ENCODE data around the gene TMEM86A. TPM values are rescaled to one million over a fixed set of nuclear protein-coding genes. Genes with fewer than 3 reads are reported as not detected.
A peak's percentile ranks its signal among the peaks of the same experiment; 100 is the strongest.
"Not testable (repeated sequence)": the region's sequence is repeated elsewhere in the genome, so short reads cannot be mapped to it uniquely, and the experiment has no call there.

The TMEM86A gene, protein sequence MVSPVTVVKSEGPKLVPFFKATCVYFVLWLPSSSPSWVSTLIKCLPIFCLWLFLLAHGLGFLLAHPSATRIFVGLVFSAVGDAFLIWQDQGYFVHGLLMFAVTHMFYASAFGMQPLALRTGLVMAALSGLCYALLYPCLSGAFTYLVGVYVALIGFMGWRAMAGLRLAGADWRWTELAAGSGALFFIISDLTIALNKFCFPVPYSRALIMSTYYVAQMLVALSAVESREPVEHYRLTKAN
- total RNA-seq = under 1 TPM; 0.25 to 0.42 TPM

DNA sequence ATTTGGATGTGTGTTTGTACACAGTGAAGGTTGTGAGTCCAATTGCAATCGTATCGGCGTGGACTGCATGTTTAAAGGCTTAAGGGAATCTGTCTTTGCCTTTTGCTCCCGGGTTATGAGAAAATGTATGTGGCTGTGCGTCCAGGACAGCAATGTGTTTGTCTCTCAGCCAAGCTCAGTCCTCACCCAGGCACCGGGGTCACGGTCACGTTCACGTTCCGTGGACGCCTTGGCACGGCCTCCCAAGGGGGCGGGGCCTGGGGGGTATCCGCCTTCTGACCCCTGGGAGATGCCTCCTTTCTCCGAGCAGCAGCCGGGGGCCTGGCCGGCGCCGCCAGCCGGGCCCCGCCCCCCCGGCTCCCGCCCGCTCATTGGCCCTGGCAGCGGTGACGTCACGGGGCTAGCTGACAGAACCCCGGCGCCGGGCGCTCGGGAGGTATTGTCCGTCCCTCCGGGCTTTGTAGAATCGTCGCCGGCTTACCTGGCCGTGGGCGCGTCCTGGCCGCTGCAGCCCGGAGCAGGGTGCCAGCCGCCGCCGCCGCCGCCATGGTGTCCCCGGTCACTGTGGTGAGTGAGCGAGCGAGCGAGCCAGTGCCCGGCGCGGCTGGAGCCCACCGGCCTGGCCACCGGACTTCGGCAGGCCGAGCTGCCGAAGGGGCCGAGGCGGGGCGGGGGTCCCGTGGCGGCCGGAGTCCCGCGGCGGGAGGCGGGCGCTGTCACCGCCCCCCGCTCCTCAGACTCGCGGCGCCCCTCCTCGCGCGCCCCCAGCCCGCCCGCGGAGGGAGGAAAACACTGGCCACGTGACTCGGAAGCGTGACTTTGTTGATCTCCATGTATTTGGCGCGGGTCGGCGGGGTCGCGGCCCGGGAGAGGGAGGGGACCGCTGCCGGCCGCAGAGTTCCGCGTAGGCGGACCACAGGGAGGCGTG, at the start of gene TMEM86A:
Gene TMEM86A, plus strand, starts transcription at position 439 of the 928 bp plus-strand sequence. Its CDS starts 108 bp downstream, at position 547.
- H3K9me3 Mint-ChIP-seq = no peaks in the 10 kb centered on the region
- ChIA-PET POLR2A (no interaction called here), CTCF (interaction anchor here (0.6 to 1.6 kb wide), 6 partner anchors 13 to 33 kb away, joined by 3 to 8 read pairs (median 4); no protein-coding TSS in a partner anchor)
- peaks cover 17% of the 10 kb centered on the region for H3K4me1 Mint-ChIP-seq
- H3K36me3 Mint-ChIP-seq (ENCODE audit: low read depth) = no peaks in the 10 kb centered on the region
- peak; percentile 91 for DNase-seq
- H3K27ac Mint-ChIP-seq = peak within 1 kb of the TSS; percentile 52
- peaks cover 18% of the 10 kb centered on the region for H3K27me3 Mint-ChIP-seq
- H3K4me3 Mint-ChIP-seq = peak within 1 kb of the TSS; percentile 72

DNA sequence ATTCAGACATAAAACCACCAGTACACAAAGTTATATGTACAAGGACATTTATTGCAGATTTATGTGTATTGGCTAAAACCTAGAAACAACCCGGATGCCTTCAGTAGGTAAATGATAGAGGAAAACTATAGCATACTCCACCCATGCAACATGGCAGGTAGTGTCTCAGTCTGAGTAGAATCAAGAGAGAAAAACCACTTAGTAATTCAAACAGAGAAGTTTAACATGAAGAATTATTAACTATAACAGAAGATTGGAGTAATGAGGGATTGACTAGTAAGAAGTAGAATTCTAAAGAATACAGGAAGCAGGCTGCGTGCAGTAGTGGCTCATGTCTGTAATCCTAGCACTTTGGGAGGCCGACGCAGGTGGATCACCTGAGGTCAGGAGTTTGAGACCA, 48.2 kb upstream of the TMEM86A start:
- Mint-ChIP-seq H3K9me3 (no peaks in the 10 kb centered on the region), H3K4me3 (no peak overlapping the region)

DNA sequence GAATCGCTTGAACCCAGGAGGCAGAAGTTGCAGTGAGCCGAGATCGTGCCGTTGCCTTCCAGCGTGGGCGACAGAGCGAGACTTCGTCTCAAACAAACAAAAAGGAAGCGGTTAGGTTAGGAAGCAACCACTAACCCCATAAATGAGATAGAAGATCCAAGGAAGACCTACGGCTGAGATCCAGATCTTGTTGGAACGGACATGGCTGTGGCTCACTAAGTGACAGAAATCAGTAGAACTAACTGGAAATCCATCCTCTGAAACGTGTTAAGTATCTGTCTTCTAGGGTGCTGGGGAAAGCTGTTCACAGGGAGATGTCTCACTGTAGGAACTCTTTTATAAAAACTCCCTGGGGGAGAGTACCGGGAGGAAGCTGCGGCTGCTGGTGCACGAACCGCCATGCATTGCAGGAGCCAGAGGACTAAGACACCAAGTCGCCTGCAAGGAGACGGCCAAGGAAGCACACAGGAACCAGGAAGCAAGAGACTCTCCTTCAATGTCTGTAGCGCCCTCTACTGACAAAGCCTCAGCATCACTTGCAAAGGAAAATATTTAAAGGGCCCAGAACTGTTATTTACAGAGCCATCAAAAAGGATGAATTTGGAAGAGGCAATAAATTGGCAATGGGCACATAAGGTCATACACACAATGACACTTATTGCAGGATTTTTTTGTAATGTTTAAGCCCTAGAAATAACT, 47.6 kb upstream of the TMEM86A start:
- ChIA-PET POLR2A (interaction anchor here (0.5 kb wide), 1 partner anchor 35 kb away, joined by 6 read pairs; no protein-coding TSS in a partner anchor), CTCF (interaction anchor here (0.5 to 3.2 kb wide), 8 partner anchors 10 to 140 kb away, joined by 3 to 9 read pairs (median 4); no protein-coding TSS in a partner anchor)
- Mint-ChIP-seq H3K4me1 (peaks cover 11% of the 10 kb centered on the region), H3K9me3 (no peaks in the 10 kb centered on the region), H3K36me3 (ENCODE audit: low read depth) (no peaks in the 10 kb centered on the region), H3K4me3 (no peak overlapping the region), H3K27ac (no peak overlapping the region), H3K27me3 (no peaks in the 10 kb centered on the region)
- peak; percentile 65 for DNase-seq

More for the DNA sequence above, 48.2 kb upstream of the TMEM86A start:
- CTCF ChIA-PET = interaction anchor here (0.6 to 3.2 kb wide), 5 partner anchors 9 to 110 kb away, joined by 3 to 9 read pairs (median 5); no protein-coding TSS in a partner anchor
- POLR2A ChIA-PET = no interaction called here
- no peaks in the 10 kb centered on the region for H3K27me3 Mint-ChIP-seq
- no peaks in the 10 kb centered on the region for H3K36me3 Mint-ChIP-seq (ENCODE audit: low read depth)
- H3K4me1 Mint-ChIP-seq = peaks cover 11% of the 10 kb centered on the region
- no peak overlapping the region for H3K27ac Mint-ChIP-seq
- DNase-seq = no peak

DNA sequence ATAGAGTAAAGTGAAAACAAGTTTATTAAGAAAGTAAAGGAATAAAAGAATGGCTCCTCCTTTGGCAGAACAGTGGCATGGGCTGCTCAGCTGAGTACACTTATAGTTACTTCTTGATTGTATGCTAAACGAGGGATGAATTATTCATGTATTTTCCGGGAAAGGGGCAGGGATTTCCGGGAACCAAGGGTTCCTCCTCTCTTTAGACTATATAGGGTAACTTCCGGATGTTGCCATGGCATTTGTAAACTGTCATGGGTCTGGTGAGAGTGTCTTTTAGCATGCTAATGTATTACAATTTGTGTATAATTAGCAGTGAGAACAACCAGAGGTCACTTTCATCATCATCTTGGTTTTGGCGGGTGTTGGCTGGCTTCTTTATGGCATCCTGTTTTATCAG, 40.9 kb upstream of the TMEM86A start:
- H3K27me3 Mint-ChIP-seq = peaks cover 22% of the 10 kb centered on the region
- H3K36me3 Mint-ChIP-seq (ENCODE audit: low read depth) = no peaks in the 10 kb centered on the region
- ChIA-PET POLR2A (no interaction called here), CTCF (no interaction called here)
- no peak overlapping the region for H3K4me3 Mint-ChIP-seq
- H3K9me3 Mint-ChIP-seq = peaks cover 4% of the 10 kb centered on the region
- DNase-seq = no peak
- no peak overlapping the region for H3K27ac Mint-ChIP-seq
- no peaks in the 10 kb centered on the region for H3K4me1 Mint-ChIP-seq

DNA sequence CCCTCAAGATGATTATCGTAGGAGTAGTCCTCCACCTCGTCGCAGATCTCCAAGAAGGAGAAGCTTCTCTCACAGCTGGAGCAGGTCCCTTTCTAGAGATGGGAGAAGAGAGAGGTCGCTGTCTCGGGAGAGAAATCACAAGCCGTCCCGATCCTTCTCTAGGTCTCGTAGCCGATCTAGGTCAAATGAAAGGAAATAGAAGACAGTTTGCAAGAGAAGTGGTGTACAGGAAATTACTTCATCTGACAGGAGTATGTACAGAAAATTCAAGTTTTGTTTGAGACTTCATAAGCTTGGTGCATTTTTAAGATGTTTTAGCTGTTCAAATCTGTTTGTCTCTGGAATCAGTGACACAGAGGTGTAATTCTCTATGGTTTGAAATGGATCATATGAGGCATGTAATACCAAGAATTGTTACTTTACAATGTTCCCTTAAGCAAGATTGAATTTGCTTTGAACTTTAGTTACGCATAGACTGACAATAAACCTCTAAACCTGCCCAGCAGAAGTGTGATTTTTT, 33.2 kb upstream of the TMEM86A start:
- peak overlapping the region; percentile 57 for H3K27ac Mint-ChIP-seq
- H3K9me3 Mint-ChIP-seq; H3K36me3 Mint-ChIP-seq (ENCODE audit: low read depth); CTCF ChIA-PET; H3K4me3 Mint-ChIP-seq; DNase-seq; POLR2A ChIA-PET: not testable (repeated sequence)
- H3K27me3 Mint-ChIP-seq = peaks cover 37% of the 10 kb centered on the region
- H3K4me1 Mint-ChIP-seq = peaks cover 27% of the 10 kb centered on the region

DNA sequence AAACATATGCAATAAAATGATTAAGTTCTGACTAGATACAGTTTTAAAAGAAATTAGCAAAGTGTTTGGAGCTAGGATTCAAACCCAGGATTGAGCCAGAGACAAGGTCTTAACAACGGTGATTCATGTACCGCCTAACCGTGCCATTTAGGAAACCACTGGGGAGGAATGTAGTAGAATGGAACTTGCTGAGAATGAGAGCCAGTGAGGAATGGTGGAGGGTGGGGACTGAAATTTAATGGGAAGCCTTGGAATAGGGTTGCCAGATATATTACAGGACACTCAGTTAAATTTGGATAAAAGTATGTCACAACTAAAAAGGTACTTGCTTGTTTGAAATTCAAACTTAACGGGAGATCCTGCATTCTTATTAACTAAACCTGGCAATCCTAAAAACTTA, 30.4 kb upstream of the TMEM86A start:
- peaks cover 40% of the 10 kb centered on the region for H3K4me1 Mint-ChIP-seq
- H3K4me3 Mint-ChIP-seq = no peak overlapping the region
- H3K27me3 Mint-ChIP-seq = peaks cover 18% of the 10 kb centered on the region
- ChIA-PET CTCF (no interaction called here), POLR2A (no interaction called here)
- H3K27ac Mint-ChIP-seq = no peak overlapping the region
- no peaks in the 10 kb centered on the region for H3K9me3 Mint-ChIP-seq
- H3K36me3 Mint-ChIP-seq (ENCODE audit: low read depth) = no peaks in the 10 kb centered on the region
- no peak for DNase-seq

DNA sequence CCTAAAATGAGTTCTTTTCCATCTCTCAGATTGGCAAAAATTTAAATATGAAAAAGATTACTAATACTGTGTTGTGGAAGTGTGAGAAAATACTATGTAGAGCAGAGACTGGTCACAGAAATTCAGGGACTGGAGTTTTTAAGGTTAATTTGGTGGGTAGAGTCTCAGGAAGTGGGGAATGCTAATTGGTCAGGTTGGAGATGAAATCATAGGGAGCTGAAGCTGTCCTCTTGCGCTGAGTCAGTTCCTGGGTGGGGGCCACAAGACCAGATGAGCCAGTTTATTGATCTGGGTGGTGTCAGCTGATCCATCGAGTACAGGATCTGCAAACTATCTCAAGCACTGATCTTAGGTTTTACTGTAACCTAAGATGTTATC, 29.4 kb upstream of the TMEM86A start:
- Mint-ChIP-seq H3K9me3 (no peaks in the 10 kb centered on the region), H3K4me3 (no peak overlapping the region), H3K4me1 (peaks cover 44% of the 10 kb centered on the region), H3K36me3 (ENCODE audit: low read depth) (no peaks in the 10 kb centered on the region), H3K27me3 (peaks cover 14% of the 10 kb centered on the region), H3K27ac (peak overlapping the region; percentile 81)
- POLR2A ChIA-PET = no interaction called here
- CTCF ChIA-PET = interaction anchor here (0.6 to 1.2 kb wide), 2 partner anchors 9 to 53 kb away, joined by 3 read pairs; no protein-coding TSS in a partner anchor
- peak; percentile 21 for DNase-seq

DNA sequence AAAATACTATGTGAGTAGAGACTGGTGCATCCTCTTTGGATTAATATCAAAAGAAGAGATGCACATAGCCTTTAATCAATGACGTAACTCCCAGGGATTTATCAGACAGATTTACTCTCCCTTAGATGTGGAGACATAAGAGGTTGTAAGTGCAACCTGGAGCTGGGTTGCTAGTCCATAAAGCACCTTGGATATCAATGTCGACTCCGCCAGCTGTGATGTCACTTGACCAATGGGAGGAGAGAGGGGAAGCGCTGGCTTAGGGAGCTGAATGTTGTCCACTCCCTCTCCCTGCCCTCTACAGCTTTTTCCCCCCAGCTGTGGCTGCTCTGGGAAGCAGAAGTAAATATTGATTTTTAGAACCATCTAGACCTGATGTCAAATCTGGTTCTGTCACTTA, 28.9 kb upstream of the TMEM86A start:
- Mint-ChIP-seq H3K27ac (no peak overlapping the region), H3K36me3 (ENCODE audit: low read depth) (no peaks in the 10 kb centered on the region), H3K4me1 (peaks cover 44% of the 10 kb centered on the region), H3K27me3 (peaks cover 14% of the 10 kb centered on the region), H3K9me3 (no peaks in the 10 kb centered on the region), H3K4me3 (no peak overlapping the region)
- ChIA-PET POLR2A (no interaction called here), CTCF (interaction anchor here (0.6 to 1.2 kb wide), 2 partner anchors 10 to 53 kb away, joined by 3 read pairs; no protein-coding TSS in a partner anchor)
- no peak for DNase-seq

DNA sequence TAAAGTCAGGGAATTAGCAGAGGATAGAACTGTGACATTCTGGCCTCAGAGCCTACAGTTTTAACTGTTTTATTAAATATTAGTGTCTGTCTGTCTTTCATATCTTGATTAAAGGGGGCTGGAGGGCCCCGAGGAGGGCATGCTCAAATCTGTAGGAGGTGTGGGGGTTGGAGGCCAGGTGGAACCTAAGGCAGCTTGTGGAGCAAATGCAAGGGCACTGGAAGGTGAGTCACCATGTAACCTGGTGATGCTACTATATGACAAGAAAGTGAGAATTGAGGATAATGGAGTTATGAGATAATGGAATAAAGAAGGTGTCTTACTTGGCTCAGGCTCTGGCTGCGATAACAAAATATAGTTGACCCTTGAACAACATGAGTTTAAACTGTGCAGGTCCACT, 27.3 kb upstream of the TMEM86A start:
- no peak for DNase-seq
- Mint-ChIP-seq H3K27me3 (peaks cover 8% of the 10 kb centered on the region), H3K36me3 (ENCODE audit: low read depth) (no peaks in the 10 kb centered on the region), H3K4me1 (peaks cover 40% of the 10 kb centered on the region), H3K9me3 (no peaks in the 10 kb centered on the region), H3K4me3 (no peak overlapping the region), H3K27ac (peak overlapping the region; percentile 61)
- ChIA-PET CTCF (interaction anchor here (0.6 kb wide), 1 partner anchor 51 kb away, joined by 3 read pairs; no protein-coding TSS in a partner anchor), POLR2A (no interaction called here)

DNA sequence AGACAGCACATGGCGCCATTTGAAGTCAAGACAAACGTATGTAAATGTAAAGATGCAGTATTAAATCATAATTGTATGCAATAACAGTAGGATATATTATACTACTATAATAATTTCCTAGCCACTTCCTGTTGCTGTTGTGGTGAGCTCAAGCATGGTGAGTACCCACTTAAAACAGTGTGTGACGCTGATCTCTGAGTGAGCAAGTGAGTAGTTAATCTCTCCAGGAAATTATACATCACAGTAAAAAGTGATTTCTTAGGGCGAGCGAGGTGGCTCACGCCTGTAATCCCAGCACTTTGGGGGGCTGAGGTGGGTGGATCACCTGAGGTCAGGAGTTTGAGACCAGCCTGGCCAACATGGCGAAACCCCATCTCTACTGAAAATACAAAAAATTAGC, 26.4 kb upstream of the TMEM86A start:
- H3K4me3 Mint-ChIP-seq = peak overlapping the region; percentile 48
- peaks cover 40% of the 10 kb centered on the region for H3K4me1 Mint-ChIP-seq

DNA sequence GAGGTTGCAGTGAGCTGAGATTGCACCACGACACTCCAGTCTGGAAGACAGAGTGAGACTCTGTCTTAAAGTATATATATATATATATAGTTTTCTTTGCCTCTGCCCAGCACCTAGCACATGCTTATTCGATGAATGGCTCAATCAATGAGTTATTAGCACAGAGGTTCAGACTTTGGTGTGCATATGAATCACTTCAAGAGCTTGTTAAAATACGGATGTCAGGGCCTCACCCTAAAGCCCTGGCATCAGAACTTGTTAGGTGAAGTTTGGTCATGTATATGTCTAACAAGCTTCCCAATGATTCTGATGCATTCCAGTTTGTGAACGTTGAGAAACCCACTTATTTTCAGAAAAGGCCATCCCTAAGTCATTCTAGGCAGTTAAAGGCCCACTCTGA, 21.8 kb upstream of the TMEM86A start:
- ChIA-PET CTCF (interaction anchor here (0.7 to 1.2 kb wide), 4 partner anchors 14 to 49 kb away, joined by 3 to 4 read pairs (median 3); partner anchors contain the start of gene IGSF22), POLR2A (no interaction called here)
- peak overlapping the region; percentile 31 for H3K27ac Mint-ChIP-seq
- H3K27me3 Mint-ChIP-seq = no peaks in the 10 kb centered on the region
- H3K4me1 Mint-ChIP-seq = peaks cover 19% of the 10 kb centered on the region
- no peak for DNase-seq
- H3K4me3 Mint-ChIP-seq = no peak overlapping the region
- H3K36me3 Mint-ChIP-seq (ENCODE audit: low read depth) = no peaks in the 10 kb centered on the region
- H3K9me3 Mint-ChIP-seq = no peaks in the 10 kb centered on the region

More for the DNA sequence above, 26.4 kb upstream of the TMEM86A start:
- POLR2A ChIA-PET; H3K9me3 Mint-ChIP-seq; H3K36me3 Mint-ChIP-seq (ENCODE audit: low read depth); H3K27me3 Mint-ChIP-seq: not testable (repeated sequence)
- peak overlapping the region; percentile 98 for H3K27ac Mint-ChIP-seq
- DNase-seq = peak; percentile 67
- CTCF ChIA-PET = interaction anchor here (0.6 to 1.5 kb wide), 2 partner anchors 9 to 1445 kb away, joined by 3 to 4 read pairs; no protein-coding TSS in a partner anchor

DNA sequence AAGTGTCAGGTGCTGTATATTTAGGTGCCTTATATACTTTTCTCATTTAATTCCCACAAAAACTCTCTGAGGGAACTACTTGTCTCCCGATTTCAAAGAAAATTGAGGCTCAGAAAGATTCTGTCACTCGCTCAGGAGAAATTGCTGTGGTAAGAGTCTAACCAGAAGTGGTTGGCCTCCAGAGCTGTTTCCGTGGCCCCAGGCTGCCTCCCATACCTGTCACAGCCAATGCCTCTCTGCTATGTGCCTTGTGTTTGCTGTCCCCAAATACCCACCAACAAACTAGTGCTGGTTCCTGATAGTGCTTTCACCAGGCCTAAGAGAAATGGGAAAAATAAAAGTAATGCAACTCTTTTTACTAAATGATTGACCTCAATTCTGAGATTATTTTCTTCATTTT, 21.0 kb upstream of the TMEM86A start:
- H3K36me3 Mint-ChIP-seq (ENCODE audit: low read depth) = no peaks in the 10 kb centered on the region
- H3K4me3 Mint-ChIP-seq = no peak overlapping the region
- CTCF ChIA-PET = interaction anchor here (0.7 kb wide), 2 partner anchors 20 to 90 kb away, joined by 3 read pairs; no protein-coding TSS in a partner anchor
- H3K27me3 Mint-ChIP-seq = no peaks in the 10 kb centered on the region
- no peaks in the 10 kb centered on the region for H3K9me3 Mint-ChIP-seq
- DNase-seq = no peak
- peaks cover 14% of the 10 kb centered on the region for H3K4me1 Mint-ChIP-seq
- H3K27ac Mint-ChIP-seq = no peak overlapping the region
- POLR2A ChIA-PET = no interaction called here
